T-helper 2 cell treated with Interferon-gamma antibody and Interleukin-4, amounts not matched to agents 100 ng/mL and 5 ng/mL, for 36 hours (primary cell): Measurements from ENCODE around the gene DNAH12. TPM values are rescaled to one million over a fixed set of nuclear protein-coding genes. Genes with fewer than 3 reads are reported as not detected.

Experiments used
- total RNA-seq: library from RNA; stranded (reverse); gene quantifications from 2 replicates; pipeline ENCODE4 v1.2.3, GENCODE V29; 2022

DNAH12 gene
- total RNA-seq, 1 donor from 2014 or later: not detected

Other genes with a start within 250 kb of the DNAH12 start
- gene PDE12, start 11.9 kb upstream of the DNAH12 start, total RNA-seq: 27.0 and 27.9 TPM in 2 replicates
- 69.6 and 72.9 TPM in 2 replicates for gene ARF4, start 53.0 kb upstream of the DNAH12 start, total RNA-seq
- gene DENND6A, start 148.7 kb upstream of the DNAH12 start, total RNA-seq: 33.4 and 35.6 TPM in 2 replicates
- gene SLMAP, start 212.0 kb upstream of the DNAH12 start, total RNA-seq: 51.1 and 53.4 TPM in 2 replicates